Left renal cortex interstitium (tissue), 4 donors: Measurements from ENCODE around the gene ANK2. TPM values are rescaled to one million over a fixed set of nuclear protein-coding genes. Genes with fewer than 3 reads are reported as not detected.

Source experiments
- DNase-seq, 4 donors: peaks; one replicate each; pipeline ENCODE4 v3.0.0-alpha.2; 2013; ENCODE audit warnings: low read depth in 4 of 4, low spot score in 2 of 4, missing footprints in 1 of 4
- polyA plus RNA-seq, 4 donors: library from polyadenylated mRNA; unstranded; fragments of 120-200 nt; gene quantifications; one replicate each; pipeline ENCODE4 v1.2.1, GENCODE V29; 2013; ENCODE audit not compliant: insufficient read length in 4 of 4

ANK2 gene
- polyA plus RNA-seq: 10 to 100 TPM; 57.9 to 66.5 (median 61.6) TPM

- DNase-seq: no peak
Measured at GRCh38 chr4:113049421-113050370, at the start of gene ANK2. Gene ANK2 (plus strand): TSS chr4:113049653. CDS start chr4:113049729, 76 bp downstream.

GRCh38 chr4:113003841-113004240 lies 45.6 kb upstream of the ANK2 start:
- no peak for DNase-seq

- DNase-seq: no peak
Measured at GRCh38 chr4:113004655-113005054, 44.8 kb upstream of the ANK2 start.

GRCh38 chr4:113006632-113007031 lies 42.8 kb upstream of the ANK2 start:
- DNase-seq: no peak

DNA sequence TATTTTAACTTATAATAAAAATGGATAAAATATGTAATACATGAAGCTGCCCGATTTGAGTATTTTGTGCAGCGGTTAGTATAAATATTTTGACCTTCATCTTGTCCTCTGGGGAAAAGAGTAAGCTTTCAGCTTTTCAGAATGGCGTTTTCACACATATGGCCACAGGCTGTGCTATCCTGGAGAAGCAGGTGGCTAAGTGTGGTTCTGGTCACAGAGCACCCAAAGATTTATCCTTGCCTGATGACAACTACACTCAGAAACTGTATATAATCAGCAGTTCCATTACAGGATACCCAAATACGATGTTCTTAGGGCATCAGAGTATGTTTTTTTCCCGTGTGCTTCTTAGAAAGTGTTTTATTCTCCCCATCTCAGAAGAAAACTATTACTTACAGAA lies 42.3 kb upstream of the ANK2 start:
- DNase-seq: no peak

DNA sequence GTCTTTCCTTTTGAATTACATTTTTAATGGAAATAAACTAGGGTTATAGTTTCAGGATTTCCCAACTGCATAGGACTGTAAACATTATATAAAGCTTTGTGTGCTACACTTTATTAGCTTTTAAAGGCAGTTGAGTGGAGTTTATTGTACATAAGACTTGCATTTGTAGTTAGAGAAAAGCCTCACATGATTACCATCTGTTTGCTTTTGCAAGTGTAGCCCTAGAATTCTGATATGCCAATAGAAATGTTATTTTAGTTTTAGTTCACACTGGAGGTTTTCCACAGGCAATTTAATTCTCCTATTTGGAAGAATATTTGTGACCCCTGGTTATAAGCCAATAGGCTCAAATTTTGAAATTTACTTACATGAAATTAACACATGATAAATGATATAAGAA lies 41.3 kb upstream of the ANK2 start:
- no peak for DNase-seq

- no peak for DNase-seq
Measured at GRCh38 chr4:113008716-113009115, 40.7 kb upstream of the ANK2 start.

DNA sequence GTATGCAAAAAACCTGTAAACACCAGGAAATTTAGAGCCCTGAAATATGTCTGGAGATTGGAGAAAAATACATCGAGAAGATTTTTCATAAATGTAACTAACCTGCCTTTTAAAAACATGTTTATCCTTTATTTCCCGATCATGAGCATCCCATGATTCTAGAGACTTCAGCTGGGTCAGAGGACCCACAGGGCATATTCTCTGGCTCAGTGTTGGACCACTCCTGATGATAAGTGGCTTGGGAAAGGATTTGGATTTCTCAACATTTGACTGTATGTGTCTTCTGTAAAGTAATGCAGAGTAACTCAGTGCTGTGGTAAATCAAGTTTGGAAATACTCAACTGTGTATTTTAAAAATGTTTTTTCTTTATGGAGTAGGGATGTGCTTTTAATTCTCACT lies 40.0 kb upstream of the ANK2 start:
- no peak for DNase-seq

- no peak for DNase-seq
Measured at GRCh38 chr4:113012122-113012725, 37.2 kb upstream of the ANK2 start.

- DNase-seq: no peak
Measured at GRCh38 chr4:113012786-113013185, 36.7 kb upstream of the ANK2 start.

- no peak for DNase-seq
Measured at GRCh38 chr4:113013751-113014150, 35.7 kb upstream of the ANK2 start.

GRCh38 chr4:113016377-113016776 lies 33.1 kb upstream of the ANK2 start:
- DNase-seq: no peak

GRCh38 chr4:113020966-113021365 lies 28.5 kb upstream of the ANK2 start:
- DNase-seq: peak in 2 of 4 donors; percentile 19 to 23

DNA sequence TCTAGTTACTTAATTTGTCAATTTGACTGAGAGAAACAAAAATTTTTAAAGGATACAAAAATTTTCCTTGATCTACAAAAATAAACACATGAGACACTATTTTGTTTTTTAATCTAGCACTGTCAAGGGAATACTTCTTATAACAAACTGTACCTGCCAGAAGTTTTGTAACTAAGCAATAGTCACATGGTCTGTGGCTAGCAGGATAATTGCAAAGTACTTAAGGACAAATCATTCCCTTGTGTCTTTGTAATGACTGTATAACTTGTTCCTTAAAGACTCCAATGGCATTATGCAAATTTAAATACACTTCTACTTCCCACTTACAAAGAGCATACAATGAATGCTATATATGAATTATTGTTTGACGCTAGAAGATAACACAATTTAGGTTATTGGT lies 25.1 kb upstream of the ANK2 start:
- DNase-seq: no peak

GRCh38 chr4:113025416-113025815 lies 24.0 kb upstream of the ANK2 start:
- DNase-seq: no peak

DNA sequence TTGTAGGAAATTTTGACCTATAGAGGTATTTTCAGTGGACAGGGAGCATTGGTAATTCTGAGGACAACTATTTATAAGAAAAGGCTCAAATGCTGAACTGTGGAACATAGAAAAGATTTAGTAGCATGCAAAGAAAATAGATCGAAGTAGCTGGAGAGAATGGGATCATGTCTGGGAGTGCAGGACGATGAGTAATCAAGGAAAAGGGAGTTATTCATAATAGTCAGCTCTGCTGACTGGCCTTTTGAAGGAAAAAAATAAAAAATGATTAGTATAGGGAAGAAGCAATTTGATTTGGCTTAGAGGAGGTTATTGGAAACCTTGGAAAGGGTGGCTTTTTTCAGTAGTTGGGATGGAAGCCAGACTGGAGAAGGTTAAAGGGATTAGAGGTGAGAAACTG lies 22.9 kb upstream of the ANK2 start:
- no peak for DNase-seq

GRCh38 chr4:113028074-113028473 lies 21.4 kb upstream of the ANK2 start:
- no peak for DNase-seq

DNA sequence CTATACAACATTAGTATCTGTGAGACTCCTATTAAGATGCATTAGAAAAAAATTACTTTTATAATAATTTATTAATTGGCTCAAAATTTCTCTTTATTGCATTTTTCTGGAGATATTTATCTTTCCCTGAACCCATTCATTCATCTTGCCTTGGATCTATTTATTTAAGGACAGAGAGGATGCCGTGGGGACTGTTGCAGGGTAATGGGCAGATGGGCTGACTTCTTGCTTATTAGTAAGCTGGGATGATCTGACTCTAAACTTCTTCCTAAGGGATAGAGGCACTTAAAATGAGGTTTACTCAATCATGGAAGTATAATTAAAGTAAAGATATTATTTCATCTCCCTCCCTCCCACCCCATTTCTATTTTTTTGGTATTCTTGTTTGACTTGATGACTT lies 18.2 kb upstream of the ANK2 start:
- no peak for DNase-seq

DNA sequence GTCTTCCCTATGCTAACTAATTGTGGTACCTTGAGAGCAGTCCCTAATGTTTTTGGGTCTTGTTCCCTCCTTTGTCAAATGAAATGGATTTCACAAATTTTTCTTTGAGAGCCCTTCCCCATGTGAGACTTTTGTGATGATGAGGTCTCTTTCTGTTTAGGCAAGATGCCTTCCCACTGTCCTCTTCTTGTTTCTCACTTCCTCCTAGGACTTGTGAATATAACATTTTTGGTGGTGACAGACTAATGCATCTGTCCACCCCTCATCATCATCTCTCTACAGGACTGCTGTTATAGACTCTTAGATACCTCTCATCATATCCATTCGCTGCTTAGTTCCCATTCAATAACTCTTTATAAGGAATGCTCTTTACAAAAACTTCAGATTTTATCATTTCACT lies 8.7 kb upstream of the ANK2 start:
- no peak for DNase-seq

DNA sequence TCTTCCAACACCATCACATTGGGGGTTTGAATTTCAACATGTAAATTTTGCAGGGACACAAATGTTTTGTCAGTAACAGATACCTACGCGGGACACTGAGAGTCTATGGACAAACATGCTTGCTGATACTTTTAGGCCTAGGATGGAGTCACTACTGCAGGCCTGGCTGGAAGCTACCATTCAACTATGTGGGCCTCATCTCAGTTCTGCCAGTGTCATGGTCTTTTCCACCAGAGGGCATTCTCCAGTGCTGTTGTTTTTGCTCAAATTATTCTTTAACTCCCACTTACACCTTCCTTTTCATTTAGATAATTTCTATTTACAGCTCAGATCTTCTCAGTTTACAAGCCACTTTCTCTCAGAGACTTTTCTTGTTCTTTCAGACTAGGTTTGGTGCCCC lies 7.0 kb upstream of the ANK2 start:
- no peak for DNase-seq

- DNase-seq: no peak
Measured at GRCh38 chr4:113043591-113043990, 5.9 kb upstream of the ANK2 start.

DNA sequence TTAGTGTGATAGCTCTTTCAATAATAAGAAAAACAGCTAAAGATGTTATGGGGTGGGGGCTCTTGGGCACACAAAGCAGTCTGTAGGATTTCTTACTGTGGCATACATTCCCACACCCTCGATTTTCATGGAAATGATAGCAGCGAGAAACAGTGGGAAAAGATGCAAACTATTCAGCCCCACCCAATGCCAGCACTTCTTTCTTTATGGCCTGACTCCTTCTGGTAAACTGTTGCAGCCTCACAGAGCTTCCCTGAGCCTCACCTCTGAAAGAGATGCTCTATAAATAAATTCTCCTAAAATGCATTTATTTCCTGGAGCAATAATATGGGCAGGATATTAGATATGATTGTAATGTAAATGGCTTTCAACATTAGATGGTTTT lies 910 bp downstream of the ANK2 start:
- no peak for DNase-seq
